Fibroblast of peridontal ligament (primary cell): ENCODE data around the gene CAST.
"Not testable (repeated sequence)": the region's sequence is repeated elsewhere in the genome, so short reads cannot be mapped to it uniquely, and the experiment has no call there.

ENCODE experiments used
- DNase-seq: peaks from one replicate; pipeline ENCODE4 v3.0.0-alpha.2; 2010; ENCODE audit errors: extremely low read depth

The CAST gene

DNA sequence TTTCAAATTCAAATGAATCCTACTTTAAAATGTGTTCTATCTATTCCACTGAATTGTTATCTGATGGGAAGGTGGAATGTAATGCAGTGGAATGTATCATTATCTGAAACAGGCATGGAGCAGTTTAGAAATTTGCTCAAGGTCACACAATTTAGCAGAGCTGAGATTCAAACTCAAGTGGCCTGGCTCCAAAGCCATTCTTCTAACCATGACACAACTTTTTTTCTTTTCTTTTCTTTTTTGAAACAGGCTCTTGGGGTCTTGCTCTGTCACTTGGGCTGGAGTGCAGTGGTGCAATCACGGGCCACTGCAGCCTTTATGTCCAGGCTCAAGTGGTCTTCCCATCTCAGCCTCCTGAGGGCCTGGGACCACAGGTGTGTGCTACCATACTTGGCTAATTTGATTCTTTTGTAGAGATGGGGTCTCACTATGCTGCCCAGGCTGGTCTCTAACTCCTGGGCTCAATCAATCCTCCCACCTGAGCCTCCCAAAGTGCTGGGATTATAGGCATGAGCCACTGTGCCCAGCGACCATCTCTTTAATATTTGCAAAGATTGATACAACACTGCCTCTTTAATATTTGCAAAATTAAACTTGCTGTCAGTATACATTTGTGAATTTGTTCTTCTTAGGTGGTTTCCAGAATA lies 50.0 kb downstream of the CAST start:
- no peak for DNase-seq

DNA sequence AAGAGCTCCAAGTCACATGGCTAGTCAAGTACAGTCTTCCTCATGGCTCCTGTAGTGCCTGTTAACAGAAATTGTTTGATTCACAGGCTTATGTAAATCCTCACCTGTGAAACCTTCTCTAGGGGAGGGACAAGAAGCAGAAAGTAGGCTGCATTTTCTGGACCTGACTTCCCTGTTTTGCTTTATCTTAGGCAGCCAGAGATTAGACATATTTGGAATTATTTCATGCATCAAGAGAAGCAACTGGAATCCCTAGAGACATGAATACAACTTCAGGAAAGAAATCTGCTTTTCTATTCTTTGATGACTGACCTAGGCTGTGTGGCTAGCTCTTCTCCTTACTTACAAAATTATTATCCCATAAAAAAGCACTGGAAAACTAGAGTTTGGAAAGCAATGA lies 52.3 kb downstream of the CAST start:
- peak; percentile 50 for DNase-seq

DNA sequence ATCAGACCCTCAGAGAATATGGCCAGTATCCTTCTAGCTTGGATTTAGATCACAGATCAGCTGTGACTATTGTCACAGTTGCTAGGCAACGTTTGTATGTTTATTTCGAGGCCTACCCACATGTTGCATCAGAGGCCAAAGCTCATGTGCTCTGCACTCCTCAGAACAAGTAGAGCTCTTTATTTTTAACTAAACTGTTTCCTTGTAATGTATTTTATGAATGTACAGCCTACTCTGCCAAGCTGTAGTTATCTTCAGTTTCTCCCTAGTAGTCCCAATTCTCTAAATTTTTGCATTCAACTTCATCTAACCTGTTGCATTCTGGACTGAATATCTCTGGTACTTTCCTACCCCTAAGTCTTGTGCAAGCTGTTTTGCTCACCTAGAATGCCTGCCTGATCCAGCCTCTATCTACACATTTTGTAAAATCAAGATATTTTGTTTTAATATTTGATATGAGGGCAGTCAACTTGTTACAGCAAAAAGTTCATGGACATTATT lies 52.8 kb downstream of the CAST start:
- peak; percentile 90 for DNase-seq

DNA sequence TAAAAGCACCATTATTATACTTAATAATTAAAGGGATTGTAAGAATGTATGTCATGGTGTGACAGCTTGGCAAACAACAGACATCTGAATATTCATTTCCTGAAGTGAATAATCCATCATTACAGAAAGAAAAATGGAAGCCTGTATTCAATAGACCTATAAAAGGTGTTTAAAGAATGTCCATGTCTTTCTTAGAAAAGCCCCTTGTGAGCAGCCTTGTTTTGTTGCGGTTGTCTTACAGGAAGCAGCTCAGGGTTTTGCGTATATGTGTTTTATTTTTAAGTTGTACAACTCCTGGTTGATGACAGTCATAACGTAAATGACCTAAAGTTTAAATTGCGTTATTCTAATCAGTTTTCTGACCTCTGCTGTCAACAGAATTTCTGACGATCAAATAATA lies 53.8 kb downstream of the CAST start:
- no peak for DNase-seq

DNA sequence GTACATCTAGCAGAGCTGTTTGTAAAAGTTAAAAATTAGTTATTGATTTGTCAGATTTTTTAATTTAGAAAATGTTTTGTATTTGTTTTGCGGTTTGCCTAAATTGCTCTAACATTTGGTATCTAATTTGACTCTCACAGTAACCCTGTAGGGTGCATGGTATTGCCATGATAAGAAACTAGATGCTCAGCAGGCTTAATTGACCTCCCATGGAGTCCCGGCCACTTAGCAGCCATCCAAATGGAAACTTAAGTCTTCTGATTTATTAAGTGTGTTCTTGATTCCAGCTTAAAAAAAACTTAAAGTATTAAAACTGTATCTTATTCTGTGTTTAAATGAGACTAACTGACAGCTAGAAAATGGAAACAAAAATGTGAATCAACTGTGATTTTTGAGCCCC lies 54.5 kb downstream of the CAST start:
- no peak for DNase-seq

DNA sequence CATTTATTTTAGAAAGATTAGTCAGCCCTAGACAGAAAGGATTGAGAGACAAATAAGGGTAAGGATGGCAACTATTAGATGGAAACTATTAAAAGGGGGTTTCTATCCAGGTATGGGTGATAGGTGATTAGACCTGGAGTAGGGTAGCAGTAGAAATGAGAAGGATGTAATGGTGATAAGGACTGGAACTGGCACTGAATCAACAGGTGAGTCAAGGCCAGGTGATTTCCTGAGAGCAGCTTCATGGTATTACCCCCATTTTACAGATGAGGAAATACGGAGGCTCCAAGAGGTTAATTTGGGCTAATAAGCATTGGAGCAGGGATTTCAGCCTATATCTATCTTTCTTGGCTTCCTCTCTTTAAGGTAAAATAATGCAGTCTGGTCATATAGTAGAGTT lies 55.7 kb downstream of the CAST start:
- no peak for DNase-seq

DNA sequence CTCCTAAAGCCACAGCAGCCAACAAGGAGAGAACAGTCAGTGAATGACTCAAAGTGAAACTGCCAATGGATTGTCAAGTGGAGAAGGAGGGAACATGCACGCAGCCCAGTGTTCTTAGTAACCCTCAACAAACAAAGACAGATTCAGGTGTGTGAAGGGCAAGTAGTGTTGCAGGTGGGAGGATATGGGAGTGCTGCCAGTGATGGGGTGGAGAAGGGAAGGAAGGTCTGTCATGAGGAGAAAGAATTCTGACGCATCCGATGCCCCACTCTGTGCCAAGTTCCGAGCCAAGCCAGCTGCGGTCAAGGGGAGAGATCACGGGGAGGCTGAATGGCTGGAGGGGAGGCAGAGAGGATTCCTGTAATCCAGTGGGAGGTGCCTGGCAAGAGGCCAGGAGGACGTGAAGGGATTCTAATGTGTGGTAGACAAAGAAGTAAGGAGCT lies 56.5 kb downstream of the CAST start:
- DNase-seq = no peak

DNA sequence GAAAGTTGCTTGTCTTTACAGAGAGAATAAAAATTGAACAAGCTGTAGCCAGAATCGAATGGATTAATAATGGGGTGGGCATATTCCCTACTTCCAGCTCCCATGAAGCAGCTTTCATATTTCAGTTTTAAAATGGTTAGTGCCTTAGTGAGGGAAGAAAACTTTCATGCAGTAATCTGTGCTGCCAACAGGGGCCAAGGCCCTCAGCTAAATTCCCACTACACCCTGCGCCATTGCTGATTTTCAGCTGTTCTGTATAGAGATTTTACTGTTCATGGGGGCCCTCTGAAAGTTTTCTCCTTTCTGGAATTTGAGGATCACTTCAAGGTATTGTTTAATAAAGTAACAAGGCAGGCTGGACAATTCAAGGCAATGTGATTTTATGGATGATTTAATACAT lies 58.2 kb downstream of the CAST start:
- no peak for DNase-seq

DNA sequence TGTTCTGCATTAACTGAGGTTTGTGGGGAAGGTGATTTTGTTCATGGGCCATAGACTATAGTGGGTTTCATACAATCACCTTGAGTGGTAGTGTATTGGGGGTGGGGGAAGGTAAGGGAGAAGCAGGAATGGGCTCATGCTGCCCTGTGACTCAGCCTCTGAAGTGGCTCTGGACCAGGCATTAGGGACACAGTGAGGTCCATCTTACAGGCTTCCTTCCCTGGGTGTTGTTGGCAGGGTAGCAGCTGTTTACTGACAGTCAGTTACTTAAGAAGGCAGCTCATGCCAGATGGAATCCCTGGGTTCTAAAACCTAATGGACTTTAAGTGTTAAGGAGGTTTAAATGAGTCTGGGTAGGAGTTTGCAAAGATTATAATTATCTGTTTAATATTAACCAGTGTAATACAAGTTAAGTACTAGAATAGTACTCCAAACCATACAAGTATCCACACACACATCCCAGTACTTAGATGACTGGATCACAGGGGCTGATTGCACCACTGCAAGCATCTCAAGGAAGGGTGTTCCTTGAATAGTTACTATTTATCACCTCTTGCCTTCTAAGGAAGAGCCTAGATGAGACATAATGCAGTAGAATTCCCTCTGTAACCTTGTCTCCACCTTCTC lies 59.3 kb downstream of the CAST start:
- DNase-seq = peak; percentile 38

DNA sequence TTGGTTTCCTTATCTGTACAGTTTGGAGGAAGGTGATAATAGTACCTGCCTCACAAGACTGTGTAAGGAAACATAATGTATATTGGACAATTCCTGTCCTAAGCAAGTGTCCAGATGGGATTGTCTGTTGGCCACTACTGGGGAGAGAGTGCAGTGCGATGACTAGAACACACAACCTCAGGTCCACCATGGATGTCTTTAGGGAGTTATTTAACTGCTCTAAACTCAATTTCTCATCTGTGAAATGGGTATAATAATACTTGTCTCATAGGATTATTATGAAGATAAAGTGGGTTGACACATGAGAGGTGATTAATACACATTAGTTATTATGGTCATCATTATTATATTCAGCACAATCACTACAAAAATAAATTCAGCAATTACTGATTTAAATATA lies 63.1 kb downstream of the CAST start:
- no peak for DNase-seq

DNA sequence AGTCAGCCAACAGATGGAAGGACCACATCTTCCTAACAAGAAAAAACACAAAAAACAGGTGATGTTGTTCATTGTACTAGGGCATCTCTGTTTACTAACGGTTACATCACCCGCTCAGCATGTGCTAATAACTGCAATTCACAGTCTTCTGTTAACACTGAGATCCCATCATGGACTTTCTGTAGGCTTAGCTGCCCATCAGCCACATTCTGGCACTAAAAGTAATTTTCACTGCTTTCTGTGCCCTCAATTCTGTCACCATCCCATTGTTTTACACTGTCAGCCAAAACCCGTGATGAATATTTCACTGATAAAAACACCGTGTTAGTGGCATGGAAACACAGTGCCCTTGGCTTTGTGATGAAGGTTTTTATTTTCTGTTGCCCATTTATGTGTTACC lies 64.6 kb downstream of the CAST start:
- no peak for DNase-seq

DNA sequence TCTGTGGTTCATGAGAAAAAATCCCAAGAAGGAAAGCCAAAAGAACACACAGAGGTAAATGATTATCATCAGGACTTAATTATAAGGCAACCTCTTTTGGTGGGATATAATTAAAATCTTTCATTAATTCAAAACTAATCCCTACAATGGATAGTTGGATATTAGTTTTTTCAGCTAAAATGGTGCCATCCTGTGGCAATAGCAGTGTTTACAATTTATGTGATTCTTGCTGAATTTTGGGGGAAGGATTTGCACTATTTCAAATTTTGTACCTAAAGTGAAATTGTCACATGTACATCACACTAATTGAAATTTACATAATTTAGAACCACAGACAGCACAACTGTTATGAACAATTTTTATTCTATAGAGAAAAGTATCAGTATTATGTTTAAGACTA lies 67.0 kb downstream of the CAST start:
- DNase-seq = peak; percentile 35

DNA sequence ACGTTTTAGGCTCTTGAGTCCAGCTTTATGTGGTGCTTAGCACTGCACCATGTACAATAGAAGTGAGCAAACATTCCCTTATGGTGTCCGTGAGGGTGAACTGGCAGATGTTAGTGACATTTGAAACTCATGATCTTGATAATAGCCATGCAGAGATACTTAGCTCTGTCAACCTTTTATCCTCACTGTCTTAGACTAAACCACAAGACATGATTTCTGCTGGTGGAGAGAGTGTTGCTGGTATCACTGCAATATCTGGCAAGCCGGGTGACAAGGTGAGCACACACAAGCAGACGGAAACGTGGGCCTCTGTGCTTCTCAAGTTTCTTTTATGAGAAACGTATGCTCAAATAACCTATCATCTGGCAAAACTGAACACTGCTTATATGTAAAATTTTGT lies 68.4 kb downstream of the CAST start:
- DNase-seq = no peak

DNA sequence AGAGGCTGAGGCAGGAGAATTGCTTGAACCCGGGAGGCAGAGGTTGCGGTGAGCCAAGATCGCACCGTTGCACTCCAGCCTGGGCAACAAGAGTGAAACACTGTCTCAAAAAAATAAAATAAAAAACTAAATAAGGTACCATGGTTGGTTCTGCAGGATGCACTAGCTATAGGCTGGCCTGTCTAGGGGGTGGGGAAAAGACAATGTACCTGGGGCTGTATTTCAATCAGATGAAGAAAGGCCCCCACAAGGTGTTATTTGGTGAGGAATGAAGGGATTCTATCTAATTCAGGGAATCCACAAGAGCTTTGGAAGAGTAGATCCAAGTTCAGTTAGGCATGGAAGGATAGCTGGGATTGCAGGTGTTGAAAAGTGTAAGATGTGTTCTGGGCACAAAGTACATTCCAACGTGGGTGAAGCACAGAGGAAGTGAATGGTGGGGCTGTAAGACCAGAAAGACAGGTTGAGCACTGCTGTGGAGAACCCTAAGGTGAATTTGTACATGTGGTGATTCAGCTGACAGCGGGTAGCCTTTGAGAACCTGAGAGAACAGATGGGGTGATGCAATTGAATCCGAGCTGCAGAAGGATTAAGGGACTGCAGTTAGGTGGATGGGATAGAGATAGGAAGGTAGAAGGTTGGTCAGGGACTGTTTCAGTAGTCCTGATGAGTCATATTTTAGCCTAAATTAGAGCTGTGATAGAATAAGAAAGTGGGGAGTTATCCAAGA lies 71.8 kb downstream of the CAST start:
- no peak for DNase-seq

DNA sequence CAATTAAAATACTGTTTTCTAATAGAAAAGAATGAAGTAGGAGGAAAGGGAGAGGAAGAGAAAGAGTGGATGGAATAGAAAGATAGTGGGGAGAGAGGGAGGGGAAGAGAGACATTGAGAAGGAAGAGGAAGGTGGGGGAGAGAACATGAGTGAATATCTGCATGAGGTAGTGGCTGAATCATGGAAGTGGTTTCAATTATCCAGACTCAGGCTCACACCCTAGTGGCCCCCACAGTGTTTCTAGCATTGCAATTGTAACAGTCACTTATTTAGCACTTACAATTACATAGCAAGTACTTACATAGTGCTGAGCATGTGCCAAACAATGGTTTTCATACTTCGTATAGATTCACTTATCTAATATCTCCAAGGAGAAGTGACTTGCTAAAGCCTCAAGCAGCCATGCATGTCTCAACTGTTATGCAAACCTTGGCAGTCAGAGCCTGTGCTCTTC lies 72.7 kb downstream of the CAST start:
- peak; percentile 34 for DNase-seq

DNA sequence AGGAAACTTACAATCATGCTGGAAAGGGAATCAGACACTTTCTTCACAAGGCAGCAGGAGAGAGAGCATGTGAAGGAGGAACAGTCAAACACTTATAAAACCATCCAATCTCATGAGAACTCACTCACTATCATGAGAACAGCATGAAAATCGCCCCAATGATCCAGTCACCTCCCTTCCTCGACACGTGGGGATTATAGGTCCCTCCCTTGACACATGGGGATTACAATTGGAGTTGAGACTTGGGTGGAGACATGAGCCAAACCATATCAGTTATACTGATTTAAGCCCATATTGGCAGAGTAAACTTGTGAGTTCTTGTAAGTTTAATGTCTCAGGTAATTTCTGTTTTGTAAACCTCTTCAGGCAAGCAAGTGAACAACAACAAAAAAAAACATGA lies 74.8 kb downstream of the CAST start:
- DNase-seq = no peak

DNA sequence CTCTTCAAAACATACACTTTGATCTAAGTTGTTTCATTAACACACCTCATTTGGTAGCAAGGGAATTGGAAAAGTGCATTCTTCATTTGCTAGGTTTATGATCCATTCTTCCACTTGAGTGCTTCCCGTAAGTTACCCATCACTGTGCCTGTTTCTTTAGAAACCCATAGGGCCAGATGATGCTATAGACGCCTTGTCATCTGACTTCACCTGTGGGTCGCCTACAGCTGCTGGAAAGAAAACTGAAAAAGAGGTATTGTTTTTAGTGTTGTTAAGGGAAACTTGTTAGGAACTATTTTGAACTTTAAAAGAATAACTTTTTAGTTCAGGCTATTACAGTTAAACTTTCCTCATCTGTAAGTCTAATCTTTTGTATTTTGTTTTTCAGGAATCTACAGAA lies 78.9 kb downstream of the CAST start:
- no peak for DNase-seq

DNA sequence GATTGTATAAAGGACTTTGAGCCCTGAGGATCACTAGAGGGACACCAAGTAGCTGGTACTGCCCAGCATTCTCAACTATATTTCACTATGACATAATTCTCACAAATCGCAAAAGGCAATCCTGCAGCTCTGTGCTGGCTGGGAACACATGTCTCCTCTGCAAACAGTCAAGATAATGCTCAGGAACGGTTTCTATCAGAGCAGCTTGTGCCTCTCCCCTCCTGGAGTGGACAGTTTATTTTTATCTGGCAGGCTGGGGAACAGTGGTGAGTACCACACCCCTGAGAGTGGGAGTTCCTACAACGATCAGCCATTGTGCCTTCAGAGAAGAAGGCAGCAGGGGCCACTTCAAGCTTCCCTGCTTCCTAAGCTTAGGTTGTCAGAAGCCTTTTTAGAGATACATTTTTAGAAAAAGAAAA lies 79.7 kb downstream of the CAST start:
- no peak for DNase-seq

DNA sequence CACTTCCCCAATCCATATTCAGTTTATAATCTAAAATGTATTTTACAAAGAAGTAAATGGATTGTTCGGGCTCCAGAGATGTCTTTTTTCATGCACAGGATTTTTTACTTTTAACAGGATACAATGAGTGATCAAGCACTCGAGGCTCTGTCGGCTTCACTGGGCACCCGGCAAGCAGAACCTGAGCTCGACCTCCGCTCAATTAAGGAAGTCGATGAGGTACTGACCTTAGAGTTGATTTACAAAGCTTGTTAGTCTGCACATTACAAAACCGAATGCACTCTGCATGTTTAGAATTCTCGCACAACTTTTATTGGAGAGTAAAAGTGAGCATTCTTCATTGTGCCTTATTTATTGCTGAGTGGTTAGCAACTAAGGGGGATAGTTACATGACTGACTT lies 80.4 kb downstream of the CAST start:
- DNase-seq = no peak

DNA sequence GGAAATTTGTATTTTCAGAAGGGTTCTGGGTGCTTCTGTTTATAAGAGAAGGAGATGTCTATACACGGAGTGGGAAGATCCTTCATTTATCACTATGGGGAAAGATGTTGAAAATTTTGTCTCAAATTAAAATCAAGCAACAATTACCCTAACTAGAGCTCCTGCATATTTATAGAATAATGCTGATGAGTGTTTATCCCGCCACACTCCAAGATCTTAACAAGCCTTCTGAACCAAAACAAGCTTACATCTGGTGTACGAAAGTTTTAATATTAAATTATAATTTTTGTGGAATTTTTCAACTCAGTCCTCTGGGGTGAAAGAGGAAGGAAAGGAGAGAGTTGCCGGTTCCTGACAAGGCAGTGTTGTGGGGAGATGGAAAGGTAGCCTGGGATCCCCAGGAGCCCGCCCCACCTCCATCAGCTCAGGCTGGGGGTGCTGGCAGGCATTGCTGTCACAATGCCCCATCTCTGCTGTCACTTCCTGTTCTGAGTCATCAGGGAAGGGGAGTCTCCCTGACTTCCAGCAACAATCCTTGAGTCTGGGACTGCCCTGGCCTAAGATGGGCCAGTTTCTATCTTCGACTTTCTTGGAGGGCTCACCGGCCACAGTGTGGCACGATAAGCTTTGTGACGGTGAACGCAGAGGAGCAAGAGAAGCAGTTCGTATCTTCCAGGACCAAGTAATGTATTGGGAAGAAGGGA lies 81.0 kb downstream of the CAST start:
- DNase-seq = no peak

DNA sequence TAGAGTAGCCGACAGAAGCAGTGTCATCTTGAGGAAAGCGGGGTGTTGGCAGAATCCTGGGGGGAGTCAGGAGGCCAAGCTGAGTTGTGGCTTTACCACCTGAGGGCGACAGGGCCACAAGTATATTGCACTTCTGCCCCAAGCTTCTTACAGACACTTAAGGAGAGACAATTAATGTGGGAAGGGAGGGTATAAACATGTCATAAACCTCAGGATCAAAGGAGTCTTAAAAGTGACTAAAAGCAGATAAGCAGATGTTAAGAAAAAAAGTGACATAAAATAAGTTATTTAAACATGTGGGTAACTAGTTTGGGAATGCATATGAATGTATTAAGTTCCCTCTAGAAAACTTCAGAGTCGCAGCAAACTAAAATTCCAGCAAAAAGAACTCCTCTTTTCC lies 81.6 kb downstream of the CAST start:
- no peak for DNase-seq

DNA sequence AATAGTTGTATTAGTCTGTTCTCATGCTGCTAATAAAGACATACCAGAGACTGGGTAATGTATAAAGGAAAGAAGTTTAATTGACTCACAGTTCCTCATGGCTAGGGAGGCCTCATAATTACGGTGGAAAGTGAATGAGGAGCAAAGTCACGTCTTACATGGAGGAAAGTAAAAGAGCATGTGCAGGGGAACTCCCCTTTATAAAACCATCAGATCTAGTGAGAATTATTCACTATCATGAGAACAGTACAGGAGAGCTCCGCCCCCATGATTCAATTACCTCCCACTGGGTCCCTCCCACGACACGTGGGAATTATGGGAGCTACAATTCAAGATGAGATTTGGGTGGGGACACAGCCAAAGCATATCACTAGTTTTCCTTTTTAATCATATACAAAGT lies 82.0 kb downstream of the CAST start:
- not testable (repeated sequence) for DNase-seq
